Ascending aorta (tissue), 2 donors: ENCODE data around the gene SRGAP3. TPM values are rescaled to one million over a fixed set of nuclear protein-coding genes. Genes with fewer than 3 reads are reported as not detected.

Experiments used
- DNase-seq, 2 donors: peaks; one replicate each; pipeline ENCODE4 v3.0.0-alpha.2; 2019; ENCODE audit warnings: low spot score in 2 of 2
- H3K27ac ChIP-seq, 2 donors: fragments of 200-600 bp; sonication (generic); one replicate each; pipeline ENCODE4 v1.5.1; 2016 to 2017; ENCODE audit warnings: mild to moderate bottlenecking in 1 of 2
- H3K27me3 ChIP-seq: fragments of 200-600 bp; sonication (generic); one replicate; pipeline ENCODE4 v1.5.1; 2017
- H3K36me3 ChIP-seq, 2 donors: fragments of 200-600 bp; sonication (generic); one replicate each; pipeline ENCODE4 v1.5.1; 2016
- H3K4me1 ChIP-seq, 2 donors: fragments of 200-600 bp; sonication (generic); one replicate each; pipeline ENCODE4 v1.5.1; 2016 to 2017; ENCODE audit warnings: mild to moderate bottlenecking in 1 of 2
- H3K4me3 ChIP-seq, 2 donors: fragments of 200-600 bp; sonication (generic); one replicate each; pipeline ENCODE4 v1.5.1; 2016 to 2017; ENCODE audit warnings: mild to moderate bottlenecking in 1 of 2
- H3K9me3 ChIP-seq, 2 donors: fragments of 200-600 bp; sonication (generic); one replicate each; pipeline ENCODE4 v1.5.1; 2016
- CTCF ChIP-seq, 3 experiments: fragments of 200-600 bp in 2 of 3; fragments of 450-650 bp in 1 of 3; sonication (generic) in 2 of 3; IDR thresholded peaks; one replicate each; pipeline ENCODE4 v1.5.1; 2016 to 2019; ENCODE audit warnings: antibody characterized with exemption in 3 of 3, mild to moderate bottlenecking in 1 of 3, moderate library complexity in 1 of 3
- intact Hi-C: fragments of 100-400 bp; cut with DNase I; formaldehyde crosslinking; loops from one replicate; pipeline ENCODE4 v1.15.1; 2023
- total RNA-seq: library from RNA; depleted of rRNA; stranded (reverse); fragments of >200 nt; gene quantifications from one replicate; pipeline ENCODE4 v1.1.0, GENCODE V29; 2016

Gene SRGAP3
- total RNA-seq, 1 donor from 2014 or later, result 1.6 TPM

GRCh38 chr3:9125278-9125951 is 124.0 kb downstream of the SRGAP3 start:
- Histone ChIP-seq H3K4me3 (no peak overlapping the region), H3K36me3 (no peaks in the 10 kb centered on the region), H3K9me3 (no peaks in the 10 kb centered on the region), H3K27me3 (no peaks in the 10 kb centered on the region), H3K27ac (no peak overlapping the region), H3K4me1 (no peaks in the 10 kb centered on the region)
- TF ChIP-seq CTCF (IDR thresholded peaks at IDR 0.05), result no peak
- intact Hi-C loops, result no loop called here
- no peak for DNase-seq

GRCh38 chr3:9124730-9125129 is 124.7 kb downstream of the SRGAP3 start:
- no peaks in the 10 kb centered on the region for H3K27me3 ChIP-seq
- intact Hi-C loops, result no loop called here
- H3K27ac ChIP-seq, result no peak overlapping the region
- no peaks in the 10 kb centered on the region for H3K36me3 ChIP-seq
- no peak for TF ChIP-seq CTCF (IDR thresholded peaks at IDR 0.05)
- H3K4me1 ChIP-seq, result no peaks in the 10 kb centered on the region
- H3K9me3 ChIP-seq, result no peaks in the 10 kb centered on the region
- no peak for DNase-seq
- H3K4me3 ChIP-seq, result no peak overlapping the region

GRCh38 chr3:9123840-9124239 is 125.6 kb downstream of the SRGAP3 start:
- TF ChIP-seq CTCF (IDR thresholded peaks at IDR 0.05), result no peak
- intact Hi-C loops, result no loop called here

GRCh38 chr3:9122732-9123364 is 126.6 kb downstream of the SRGAP3 start:
- no peak overlapping the region for H3K4me3 ChIP-seq
- no peaks in the 10 kb centered on the region for H3K9me3 ChIP-seq
- H3K4me1 ChIP-seq, result no peaks in the 10 kb centered on the region
- H3K36me3 ChIP-seq, result no peaks in the 10 kb centered on the region
- no peak for TF ChIP-seq CTCF (IDR thresholded peaks at IDR 0.05)
- no peak for DNase-seq
- H3K27ac ChIP-seq, result no peak overlapping the region
- no peaks in the 10 kb centered on the region for H3K27me3 ChIP-seq
- intact Hi-C loops, result no loop called here

More at GRCh38 chr3:9123840-9124239, 125.6 kb downstream of the SRGAP3 start:
- no peak for DNase-seq
- Histone ChIP-seq H3K9me3 (no peaks in the 10 kb centered on the region), H3K36me3 (no peaks in the 10 kb centered on the region), H3K4me3 (no peak overlapping the region), H3K27me3 (no peaks in the 10 kb centered on the region), H3K27ac (no peak overlapping the region), H3K4me1 (no peaks in the 10 kb centered on the region)

- intact Hi-C loops, result no loop called here
- DNase-seq, result no peak
- H3K9me3 ChIP-seq, result no peaks in the 10 kb centered on the region
- H3K27ac ChIP-seq, result no peak overlapping the region
- no peaks in the 10 kb centered on the region for H3K36me3 ChIP-seq
- H3K4me1 ChIP-seq, result no peaks in the 10 kb centered on the region
- H3K4me3 ChIP-seq, result no peak overlapping the region
- H3K27me3 ChIP-seq, result no peaks in the 10 kb centered on the region
- TF ChIP-seq CTCF (IDR thresholded peaks at IDR 0.05), result no peak
These were observed 128.0 kb downstream of the SRGAP3 start for GRCh38 chr3:9121366-9122001.
